GM21515 (cell line): ENCODE data around the gene RAD51B.

Experiments
- ATAC-seq: cut with Tn5 transposase; IDR thresholded peaks from one replicate; pipeline ENCODE4 v1.9.1; 2021; ENCODE audit not compliant: unreplicated experiment

RAD51B gene

DNA sequence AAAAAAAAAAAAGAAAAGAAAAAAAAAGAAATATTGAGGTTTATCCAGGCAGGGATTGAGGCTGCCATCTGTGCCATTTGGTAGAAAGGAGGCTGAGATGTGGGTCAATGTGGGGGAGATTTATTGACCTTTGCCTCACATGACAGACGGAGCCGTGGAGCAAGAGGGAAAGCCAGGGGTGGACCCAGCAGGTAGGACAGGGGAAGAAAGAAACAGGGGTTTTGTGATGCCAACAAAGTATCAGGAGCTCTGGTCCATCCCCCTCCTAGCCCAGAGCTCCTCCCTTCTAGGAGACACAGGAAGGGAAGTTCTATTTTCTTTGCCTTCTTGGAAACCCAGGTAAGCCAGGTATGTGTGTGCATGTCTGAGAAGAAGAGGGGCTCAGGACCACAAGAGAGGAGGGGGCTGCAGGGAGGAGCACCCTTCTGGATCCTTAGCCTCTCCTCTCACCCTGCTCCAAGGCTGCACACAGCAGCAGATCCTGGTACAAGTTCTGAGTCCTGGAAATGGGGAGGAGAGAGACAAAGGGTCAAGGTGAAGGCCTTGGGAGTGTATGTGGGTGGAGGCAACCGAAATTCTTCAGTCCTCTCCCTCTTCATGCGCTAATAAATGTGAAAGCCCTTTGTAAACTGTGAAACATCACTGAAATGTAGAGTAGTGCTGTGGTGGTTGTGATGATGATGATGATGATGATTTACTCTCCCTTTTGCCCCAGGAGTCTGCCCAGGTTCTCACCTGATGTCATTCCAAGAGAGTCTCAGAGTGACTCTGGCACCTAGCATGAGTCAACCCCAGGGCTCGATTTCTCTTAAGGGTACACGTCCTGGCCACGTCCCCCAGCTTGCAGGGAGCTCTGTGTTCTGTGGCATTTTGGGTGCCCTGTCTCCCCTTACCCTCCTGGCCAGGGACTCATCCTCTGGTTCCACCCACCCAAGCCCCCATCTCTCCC is 947.0 kb downstream of the RAD51B start:
- ATAC-seq = no peak

DNA sequence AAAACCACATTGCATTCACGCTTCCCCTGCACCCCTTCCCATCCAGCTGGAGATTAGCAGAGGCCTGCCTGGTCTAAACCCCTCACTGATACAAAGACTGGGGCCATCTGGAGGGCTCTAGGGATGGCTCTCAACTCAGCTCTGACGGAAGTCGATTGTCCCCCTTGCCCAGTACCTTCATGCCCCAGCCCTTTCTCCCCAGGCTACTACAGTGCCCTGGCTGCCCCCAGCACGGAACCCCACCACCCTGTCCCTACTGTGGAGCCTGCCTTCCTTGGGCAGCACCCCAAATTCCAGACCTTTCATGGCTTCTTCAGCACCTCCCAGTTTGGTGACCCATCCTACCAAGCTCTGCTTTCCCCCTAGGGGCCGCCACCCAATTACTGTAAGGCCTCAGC is 947.7 kb downstream of the RAD51B start:
- ATAC-seq = no peak

DNA sequence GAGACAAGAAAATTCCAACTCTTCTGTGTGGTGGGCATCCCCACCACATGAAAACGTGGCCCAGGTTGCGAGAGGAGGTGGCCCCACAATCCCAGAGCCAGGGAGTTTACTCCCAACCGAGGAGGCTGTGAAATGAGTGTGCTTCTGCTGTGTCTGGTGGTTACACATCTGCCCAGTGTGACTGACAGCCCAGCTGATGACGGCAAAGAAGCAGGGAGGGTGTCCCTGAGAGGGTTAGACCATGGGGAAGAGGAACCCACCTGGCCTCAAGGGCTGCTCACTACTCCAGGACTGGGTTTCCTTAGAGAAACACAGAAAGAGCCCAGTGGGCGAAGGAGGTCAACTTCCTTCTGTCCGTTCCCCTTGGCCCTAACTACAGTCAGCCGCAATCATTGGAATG is 948.7 kb downstream of the RAD51B start:
- ATAC-seq = no peak

DNA sequence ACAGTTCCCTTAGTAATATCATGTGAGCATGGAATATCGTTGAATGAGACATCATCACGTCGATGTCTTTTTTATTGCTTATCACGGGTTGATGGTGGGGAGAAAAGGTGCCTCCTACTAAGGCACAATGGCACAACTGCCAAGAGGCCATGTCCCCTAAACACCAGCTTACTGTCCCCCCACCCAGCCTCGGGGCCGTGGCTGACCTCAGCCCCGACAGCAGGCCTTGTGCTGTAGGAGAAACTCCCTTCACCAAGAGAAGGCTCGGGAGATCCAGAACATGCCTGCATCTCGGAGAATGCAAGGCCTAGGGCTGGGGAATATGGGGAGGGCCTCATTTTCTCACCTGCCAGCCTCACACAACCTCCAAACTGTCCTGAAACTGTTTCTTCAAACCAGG is 950.5 kb downstream of the RAD51B start:
- no peak for ATAC-seq

DNA sequence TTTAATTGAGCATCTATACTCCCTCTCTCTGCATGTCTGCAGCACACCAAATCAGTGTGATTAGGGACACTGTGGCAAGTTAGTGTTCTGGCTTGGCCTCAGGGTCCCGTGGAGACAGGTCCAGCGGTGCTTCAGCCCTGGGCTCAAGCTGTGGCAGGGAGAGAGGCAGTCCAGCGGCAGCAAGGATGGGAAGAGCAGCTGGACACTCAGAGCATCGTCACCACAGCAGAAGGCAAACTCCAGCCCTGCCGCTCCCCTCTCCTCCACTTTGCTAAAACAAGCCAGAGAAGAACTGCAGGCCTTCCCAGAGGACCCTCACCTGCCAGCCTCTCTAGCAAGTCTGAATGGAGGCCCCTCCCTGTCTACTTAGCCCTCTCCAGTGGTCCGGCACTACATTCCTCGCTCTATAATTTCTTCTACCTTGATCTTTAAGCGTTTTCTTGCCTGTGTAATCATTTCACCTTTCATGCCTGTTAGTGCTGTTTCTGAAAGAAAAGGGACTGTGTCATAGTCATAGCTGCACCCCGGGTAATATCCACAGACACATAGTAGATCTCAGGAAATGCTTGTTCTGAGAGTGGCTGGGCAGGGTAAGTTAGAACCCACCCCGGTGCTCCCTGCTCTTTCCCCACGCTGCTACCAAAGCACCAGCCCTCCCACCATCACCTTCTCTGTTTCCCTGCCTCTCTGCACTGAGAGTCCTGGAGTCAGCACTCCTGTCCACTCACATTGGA is 951.1 kb downstream of the RAD51B start:
- ATAC-seq = no peak

DNA sequence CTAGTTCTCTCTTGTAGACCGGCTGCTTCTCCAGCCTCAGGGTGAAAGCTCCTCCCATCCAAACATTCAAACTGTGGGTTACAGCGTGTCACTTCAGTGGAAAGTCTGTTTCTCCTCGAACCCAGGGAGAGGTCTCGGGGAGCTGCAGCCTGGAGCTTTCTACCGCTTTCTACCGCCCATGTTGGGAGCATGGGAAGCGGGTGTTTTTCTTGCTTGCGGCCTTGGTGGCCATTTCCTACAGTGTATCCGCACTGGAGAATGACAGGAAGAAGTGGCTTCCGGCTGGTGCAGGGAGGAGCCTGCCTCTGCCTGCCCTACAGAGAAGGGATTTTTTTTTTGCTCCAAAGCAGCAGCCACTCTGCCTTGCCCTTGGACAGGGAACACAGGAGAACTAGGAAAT is 952.1 kb downstream of the RAD51B start:
- no peak for ATAC-seq

DNA sequence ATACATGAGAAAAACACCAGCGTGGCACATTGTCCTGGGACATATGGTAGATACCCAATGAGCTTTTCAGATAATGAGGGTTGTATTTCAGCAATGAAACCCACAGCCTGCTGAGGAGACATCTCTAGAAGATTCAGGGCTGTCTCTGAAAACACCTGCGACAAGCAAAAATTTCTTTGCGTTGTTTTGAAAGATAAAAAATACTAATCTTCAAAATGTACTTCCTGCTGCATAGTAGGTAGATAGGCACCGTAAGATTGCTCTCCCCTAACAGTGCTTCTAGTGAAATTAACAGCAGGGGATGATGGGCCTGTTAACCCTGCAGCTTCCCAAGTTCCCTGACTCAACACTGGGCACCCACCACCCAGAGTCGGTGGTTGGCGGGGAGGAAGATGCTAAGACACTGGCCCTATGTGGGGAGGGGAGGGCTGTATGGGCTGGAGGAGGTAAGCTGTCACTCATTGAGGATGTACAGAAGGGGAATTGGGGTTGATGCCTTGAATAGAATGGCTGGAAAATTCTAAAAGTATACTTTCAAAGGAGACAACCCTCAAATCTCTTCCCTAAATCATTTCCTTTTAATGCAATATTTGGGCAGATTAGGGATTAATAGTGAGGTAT is 953.3 kb downstream of the RAD51B start:
- ATAC-seq = no peak

DNA sequence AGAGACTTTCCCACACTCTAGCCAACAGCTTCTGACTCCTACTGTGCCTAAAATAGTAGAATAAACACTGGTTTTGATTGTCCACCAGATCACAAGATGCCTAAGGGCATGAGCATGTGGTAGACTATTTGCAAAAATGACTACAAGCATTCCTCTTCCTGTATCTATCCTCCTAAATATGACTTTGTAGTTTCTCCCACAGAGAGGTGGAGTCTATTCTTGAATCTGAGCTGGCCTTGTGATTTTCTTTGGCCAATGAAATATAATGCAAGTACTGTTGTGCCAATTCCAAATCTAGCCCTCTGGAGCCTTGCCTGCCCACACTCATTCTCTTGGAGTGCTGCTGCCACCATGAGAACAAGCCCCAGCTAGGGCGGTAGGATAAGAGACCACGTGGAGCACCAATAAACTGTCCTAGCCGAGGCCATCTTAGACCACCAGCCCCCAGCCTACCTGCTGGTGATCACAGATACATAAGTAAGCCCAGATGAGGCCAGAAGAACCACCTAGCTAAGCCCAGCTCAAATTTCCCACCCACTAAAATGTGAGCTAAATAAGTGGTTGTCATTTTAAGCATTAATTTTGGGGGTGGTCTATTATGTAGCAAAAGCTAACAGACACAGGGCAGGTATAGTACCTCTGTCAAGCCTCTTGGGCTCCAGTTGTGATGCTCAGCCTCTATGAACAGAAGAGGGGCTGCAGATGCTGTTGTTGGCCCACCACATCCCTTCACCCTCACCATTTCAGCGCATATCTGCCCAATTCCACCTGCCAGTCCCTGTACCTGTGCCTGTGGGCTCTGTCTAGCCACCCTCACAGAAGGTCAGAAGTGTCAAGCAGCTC is 955.4 kb downstream of the RAD51B start:
- no peak for ATAC-seq

DNA sequence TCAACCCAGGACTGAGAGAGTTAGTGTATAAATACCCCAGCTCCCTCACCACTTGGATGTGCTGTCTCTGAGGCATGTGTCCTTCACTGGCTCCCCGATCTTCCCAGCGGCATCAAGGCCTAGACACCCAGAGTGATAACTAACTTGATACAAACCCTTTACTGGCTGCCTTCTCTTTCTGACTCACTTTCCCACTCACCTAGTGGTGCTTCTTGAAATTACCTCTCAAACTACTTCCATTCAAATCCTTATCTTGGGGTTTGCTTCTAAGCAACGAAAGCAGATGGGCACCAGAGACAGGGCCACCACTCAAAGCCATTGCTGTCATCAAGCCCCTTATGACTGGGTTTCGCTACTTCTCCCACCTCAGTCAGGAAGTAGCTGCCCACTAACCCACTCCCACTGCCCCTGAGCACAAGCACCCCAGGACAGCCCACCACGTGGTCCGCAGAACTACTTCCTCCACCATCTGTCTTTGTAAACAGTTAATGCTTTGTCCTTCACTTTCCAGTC is 956.1 kb downstream of the RAD51B start:
- no peak for ATAC-seq

DNA sequence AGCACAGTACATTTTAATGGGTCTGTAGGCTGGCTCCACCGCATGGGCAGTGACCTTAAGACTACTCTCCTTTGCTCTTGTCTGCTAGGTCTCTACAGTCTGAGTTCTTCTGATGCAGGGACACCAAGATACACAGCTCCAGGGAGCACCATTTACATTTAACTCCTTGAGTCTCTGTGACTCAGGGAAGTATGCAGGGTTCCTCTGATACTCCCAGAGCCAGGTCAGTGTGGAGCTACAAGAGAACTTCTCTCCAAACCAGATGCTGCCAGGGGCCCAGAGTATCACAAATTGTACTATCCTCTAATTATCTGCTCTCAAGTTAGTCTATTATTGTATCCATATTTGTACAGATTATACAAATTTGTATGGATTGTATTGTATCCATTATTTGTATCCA is 958.1 kb downstream of the RAD51B start:
- no peak for ATAC-seq
